ENCODE data around the gene SNAI3. TPM values are rescaled to one million over a fixed set of nuclear protein-coding genes. Genes with fewer than 3 reads are reported as not detected.

The SNAI3 gene
- total and polyA plus RNA-seq, 2 donors (not counting 1 experiment from before 2014, with no cell fraction given), result 6.5 to 8.8 TPM

GRCh38 chr16:88639231-88640038 lies 46.9 kb downstream of the SNAI3 start:
- no peak overlapping the region for H3K27ac ChIP-seq (ENCODE audit: low read length in 2 of 2)
- TF ChIP-seq EZH2 (IDR thresholded peaks at IDR 0.05; ENCODE audit: borderline replicate concordance, insufficient read depth, low read depth, low read length, poor library complexity, severe bottlenecking), result no peak
- no peak for TF ChIP-seq CTCF (IDR thresholded peaks at IDR 0.05)
- H4K20me1 ChIP-seq (ENCODE audit: control insufficient read depth, insufficient read depth, low read length, poor library complexity, severe bottlenecking), result peaks cover 78% of the 10 kb centered on the region
- H2AFZ ChIP-seq (ENCODE audit: insufficient read depth, low read depth, low read length, poor library complexity, severe bottlenecking), result no peak overlapping the region
- H3K4me1 ChIP-seq (ENCODE audit: control insufficient read depth in 2 of 2, insufficient read depth in 2 of 2, low read length in 2 of 2), result peaks cover 55 to 68% of the 10 kb centered on the region in 2 donors
- intact Hi-C loops (cut with micrococcal nuclease), result loop anchor here (10.0 kb wide), 1 partner anchor 145 kb away; the partner anchor contains the start of gene PIEZO1
- DNase-seq, result peak; percentile 59
- H3K79me2 ChIP-seq (ENCODE audit: control insufficient read depth, insufficient read depth, low read length), result peaks cover 16% of the 10 kb centered on the region
- H3K9me3 ChIP-seq (ENCODE audit: control extremely low read depth in 1 of 3, control insufficient read depth in 2 of 3, insufficient read depth in 1 of 3, low read length in 2 of 3), result peaks cover 0 to 37% (median 0%) of the 10 kb centered on the region in 3 donors
- H3K4me3 ChIP-seq (ENCODE audit: control extremely low read depth in 1 of 5, extremely low read depth in 1 of 5, insufficient read depth in 1 of 5, low read depth in 2 of 5, low read length in 4 of 5), result peak overlapping the region in 4 of 5 experiments; percentile 8 to 17 (median 12)
- Mint-ChIP-seq H3K27me3 (no peaks in the 10 kb centered on the region), H3K4me1 (peaks cover 74% of the 10 kb centered on the region), H3K9me3 (ENCODE audit: insufficient read depth) (no peaks in the 10 kb centered on the region), H3K4me3 (peak overlapping the region; percentile 74), H3K27ac (peak overlapping the region; percentile 60)
- CTCF ChIA-PET, result interaction anchor here (0.8 to 2.2 kb wide), 3 partner anchors 46 to 98 kb away, joined by 3 to 7 read pairs (median 3); no protein-coding TSS in a partner anchor
- peaks cover 0 to 8% (median 0%) of the 10 kb centered on the region in 4 experiments for H3K27me3 ChIP-seq (replicated peaks in 1 of 4; ENCODE audit: control extremely low read depth in 1 of 4, control insufficient read depth in 3 of 4, insufficient read depth in 4 of 4, low read length in 3 of 4)
- 15% methylated on average over 43 of the region's 45 CpGs for WGBS (ENCODE audit: insufficient coverage)
- H3K9ac ChIP-seq (ENCODE audit: low read length), result peak overlapping the region; percentile 14
- H3K4me2 ChIP-seq (replicated peaks; ENCODE audit: low read depth, low read length, poor library complexity, severe bottlenecking), result peak overlapping the region; percentile 70
- POLR2A ChIA-PET, result interaction anchor here (0.5 to 3.0 kb wide), 8 partner anchors 10 to 64 kb away, joined by 3 to 32 read pairs (median 4); partner anchors contain the start of gene CYBA
- ATAC-seq (ENCODE audit: low read depth), result peak; percentile 23
- peaks cover 0 to 19% of the 10 kb centered on the region in 2 experiments for H3K36me3 ChIP-seq (replicated peaks in 1 of 2; ENCODE audit: control extremely low read depth in 1 of 2, control insufficient read depth in 1 of 2, extremely low read depth in 1 of 2, insufficient read depth in 2 of 2, low read length in 1 of 2)

Data from B cell (primary cell).